ENCODE results near the gene ACTL7A. TPM values are rescaled to one million over a fixed set of nuclear protein-coding genes. Genes with fewer than 3 reads are reported as not detected.

ACTL7A gene
- total RNA-seq, 1 donor from 2014 or later = not detected

DNA sequence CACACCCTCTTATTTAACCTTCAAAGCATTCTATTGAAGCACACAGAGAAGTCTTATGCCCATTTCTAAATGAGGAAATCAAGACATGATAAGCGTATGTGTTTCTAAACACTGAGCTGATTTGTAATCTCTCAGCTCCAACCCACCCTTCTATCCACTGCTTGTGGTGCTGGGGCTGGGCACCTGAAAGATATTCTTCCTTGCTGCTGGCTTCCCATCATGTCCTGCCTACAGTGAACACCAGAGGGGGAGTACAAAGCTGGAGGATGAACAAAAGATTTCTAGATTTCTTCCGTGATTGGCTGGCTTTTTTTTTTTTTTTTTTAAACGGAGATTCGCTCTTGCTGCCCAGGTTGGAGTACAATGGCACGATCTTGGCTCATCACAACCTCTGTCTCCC lies 14.4 kb downstream of the ACTL7A start:
- no peak for DNase-seq (ENCODE audit: low spot score)
- Mint-ChIP-seq H3K4me1 (ENCODE audit: low read depth) (no peaks in the 10 kb centered on the region), H3K27me3 (ENCODE audit: low read depth) (no peaks in the 10 kb centered on the region), H3K4me3 (ENCODE audit: unreplicated experiment) (no peak overlapping the region), H3K36me3 (ENCODE audit: low read depth) (peaks cover 40% of the 10 kb centered on the region), H3K27ac (ENCODE audit: unreplicated experiment) (no peak overlapping the region), H3K9me3 (ENCODE audit: low read depth) (peaks cover 7% of the 10 kb centered on the region)
- TF ChIP-seq, protein P1, sequence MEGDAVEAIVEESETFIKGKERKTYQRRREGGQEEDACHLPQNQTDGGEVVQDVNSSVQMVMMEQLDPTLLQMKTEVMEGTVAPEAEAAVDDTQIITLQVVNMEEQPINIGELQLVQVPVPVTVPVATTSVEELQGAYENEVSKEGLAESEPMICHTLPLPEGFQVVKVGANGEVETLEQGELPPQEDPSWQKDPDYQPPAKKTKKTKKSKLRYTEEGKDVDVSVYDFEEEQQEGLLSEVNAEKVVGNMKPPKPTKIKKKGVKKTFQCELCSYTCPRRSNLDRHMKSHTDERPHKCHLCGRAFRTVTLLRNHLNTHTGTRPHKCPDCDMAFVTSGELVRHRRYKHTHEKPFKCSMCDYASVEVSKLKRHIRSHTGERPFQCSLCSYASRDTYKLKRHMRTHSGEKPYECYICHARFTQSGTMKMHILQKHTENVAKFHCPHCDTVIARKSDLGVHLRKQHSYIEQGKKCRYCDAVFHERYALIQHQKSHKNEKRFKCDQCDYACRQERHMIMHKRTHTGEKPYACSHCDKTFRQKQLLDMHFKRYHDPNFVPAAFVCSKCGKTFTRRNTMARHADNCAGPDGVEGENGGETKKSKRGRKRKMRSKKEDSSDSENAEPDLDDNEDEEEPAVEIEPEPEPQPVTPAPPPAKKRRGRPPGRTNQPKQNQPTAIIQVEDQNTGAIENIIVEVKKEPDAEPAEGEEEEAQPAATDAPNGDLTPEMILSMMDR (IDR thresholded peaks at IDR 0.05) = no peak

DNA sequence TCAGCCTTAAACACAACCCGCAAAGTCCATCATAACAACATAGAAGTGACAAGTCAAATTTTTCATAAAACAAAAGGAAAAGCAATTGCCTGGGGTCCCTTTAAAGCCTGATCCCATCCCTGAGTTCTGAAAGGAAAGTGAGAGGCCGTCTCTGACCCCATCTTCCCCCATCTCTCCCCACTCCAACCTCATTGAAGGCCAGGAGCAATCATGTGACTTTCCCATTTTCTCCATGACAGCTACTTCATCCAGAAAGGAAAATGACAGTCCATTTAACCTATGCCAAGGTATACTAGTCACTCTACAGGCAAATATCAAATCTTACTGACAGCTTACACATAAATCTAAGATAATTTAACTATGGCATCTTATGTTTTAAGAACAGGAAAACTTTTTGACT lies 15.5 kb downstream of the ACTL7A start:
- no peak overlapping the region for H3K4me3 Mint-ChIP-seq (ENCODE audit: unreplicated experiment)
- TF ChIP-seq, protein P1 (IDR thresholded peaks at IDR 0.05) = no peak
- no peaks in the 10 kb centered on the region for H3K27me3 Mint-ChIP-seq (ENCODE audit: low read depth)
- H3K4me1 Mint-ChIP-seq (ENCODE audit: low read depth) = no peaks in the 10 kb centered on the region
- no peak for DNase-seq (ENCODE audit: low spot score)
- H3K9me3 Mint-ChIP-seq (ENCODE audit: low read depth) = no peaks in the 10 kb centered on the region
- H3K36me3 Mint-ChIP-seq (ENCODE audit: low read depth) = peaks cover 39% of the 10 kb centered on the region
- H3K27ac Mint-ChIP-seq (ENCODE audit: unreplicated experiment) = no peak overlapping the region

DNA sequence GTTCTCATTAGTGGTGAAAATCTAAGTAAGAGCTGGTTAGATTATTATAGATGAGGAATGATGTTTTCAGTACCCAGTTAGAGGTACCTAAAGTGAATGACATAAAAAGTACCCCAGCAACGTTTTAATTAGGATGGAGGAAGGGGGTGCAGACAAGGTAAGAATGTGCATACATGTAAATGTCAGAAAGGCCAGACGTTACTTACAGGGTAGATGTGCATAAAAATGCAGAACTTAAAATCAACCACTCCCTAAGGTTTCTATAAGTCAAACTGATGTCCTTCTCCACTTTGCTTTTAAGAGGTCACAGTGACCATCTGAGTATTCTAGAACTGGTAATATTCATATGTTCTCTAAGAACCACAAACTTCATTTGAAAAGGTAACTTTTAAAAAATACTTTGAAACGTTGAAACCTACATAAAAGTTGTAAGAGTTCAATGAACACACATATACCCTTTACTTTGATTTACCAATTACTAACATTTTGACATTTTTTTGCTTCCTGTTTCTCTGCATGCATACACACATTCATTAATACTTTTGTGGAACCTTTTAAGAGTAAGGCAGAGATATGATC lies 18.8 kb downstream of the ACTL7A start:
- DNase-seq (ENCODE audit: low spot score) = no peak
- Mint-ChIP-seq H3K36me3 (ENCODE audit: low read depth) (peaks cover 40% of the 10 kb centered on the region), H3K9me3 (ENCODE audit: low read depth) (peaks cover 3% of the 10 kb centered on the region), H3K27me3 (ENCODE audit: low read depth) (no peaks in the 10 kb centered on the region), H3K4me3 (ENCODE audit: unreplicated experiment) (no peak overlapping the region), H3K4me1 (ENCODE audit: low read depth) (peaks cover 8% of the 10 kb centered on the region), H3K27ac (ENCODE audit: unreplicated experiment) (no peak overlapping the region)
- TF ChIP-seq, protein P1 (IDR thresholded peaks at IDR 0.05) = no peak

DNA sequence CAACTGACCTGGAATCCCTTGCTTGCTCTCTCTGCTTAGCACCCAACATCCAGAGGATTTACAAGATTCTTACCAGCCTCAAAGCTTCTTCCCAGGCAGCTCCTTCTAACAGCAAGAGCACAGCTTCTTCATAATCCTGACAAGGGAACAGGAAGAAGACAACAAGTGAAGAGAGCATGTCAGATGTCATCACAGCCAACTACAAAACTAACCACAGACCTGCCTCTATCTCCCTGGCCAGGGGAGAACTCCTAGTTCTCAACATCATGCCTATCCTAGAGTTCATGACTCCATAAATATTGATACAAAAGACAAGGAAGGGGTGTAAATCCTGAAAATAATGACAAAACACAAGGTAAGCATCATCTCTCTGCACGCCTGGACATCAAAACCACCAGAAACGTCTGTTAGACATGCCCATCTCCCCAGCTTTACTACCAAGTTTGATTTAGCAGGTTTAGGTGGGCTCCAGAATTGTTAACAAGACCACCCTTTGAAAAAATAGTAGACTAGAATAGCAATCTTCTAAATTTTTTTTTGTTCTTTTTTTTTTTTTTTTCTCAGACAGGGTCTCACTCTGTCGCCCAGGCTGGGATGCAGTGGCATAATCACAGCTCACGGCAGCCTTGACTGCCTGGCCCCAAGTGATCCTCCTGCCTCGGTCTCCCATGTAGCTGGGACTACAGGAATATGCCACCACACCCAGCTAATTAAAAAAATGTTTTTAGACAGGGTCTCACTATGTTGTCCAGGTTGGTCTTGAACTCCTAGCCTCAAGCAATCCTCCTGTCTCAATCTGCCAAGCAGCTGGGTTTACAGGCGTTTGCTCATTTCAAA lies 20.2 kb downstream of the ACTL7A start:
- no peak for DNase-seq (ENCODE audit: low spot score)
- TF ChIP-seq, protein P1 (IDR thresholded peaks at IDR 0.05) = no peak
- Mint-ChIP-seq H3K36me3 (ENCODE audit: low read depth) (peaks cover 39% of the 10 kb centered on the region), H3K9me3 (ENCODE audit: low read depth) (peaks cover 3% of the 10 kb centered on the region), H3K27me3 (ENCODE audit: low read depth) (no peaks in the 10 kb centered on the region), H3K27ac (ENCODE audit: unreplicated experiment) (no peak overlapping the region), H3K4me1 (ENCODE audit: low read depth) (peaks cover 15% of the 10 kb centered on the region), H3K4me3 (ENCODE audit: unreplicated experiment) (no peak overlapping the region)

DNA sequence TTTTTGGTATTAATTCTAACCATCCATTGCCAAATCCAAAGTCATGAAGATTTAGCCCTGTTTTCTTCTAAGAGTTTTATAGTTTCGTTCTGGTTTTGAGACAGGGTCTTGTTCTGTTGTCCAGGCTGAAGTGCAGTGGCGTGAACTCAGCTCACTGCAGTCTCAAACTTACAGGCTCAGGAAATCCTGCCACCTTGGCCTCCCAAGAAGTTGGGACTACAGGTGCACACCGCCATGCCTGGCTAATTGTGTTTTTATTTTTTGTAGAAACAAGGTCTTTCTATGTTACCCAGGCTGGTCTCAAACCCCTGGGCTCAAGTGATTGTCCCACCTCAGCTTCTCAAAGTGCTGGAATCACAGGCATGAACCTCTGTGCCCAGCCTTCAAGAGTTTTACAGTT lies 21.0 kb downstream of the ACTL7A start:
- DNase-seq (ENCODE audit: low spot score) = no peak
- H3K4me3 Mint-ChIP-seq (ENCODE audit: unreplicated experiment) = no peak overlapping the region
- TF ChIP-seq, protein P1 (IDR thresholded peaks at IDR 0.05) = no peak
- no peak overlapping the region for H3K27ac Mint-ChIP-seq (ENCODE audit: unreplicated experiment)
- peaks cover 34% of the 10 kb centered on the region for H3K36me3 Mint-ChIP-seq (ENCODE audit: low read depth)
- H3K27me3 Mint-ChIP-seq (ENCODE audit: low read depth) = no peaks in the 10 kb centered on the region
- peaks cover 3% of the 10 kb centered on the region for H3K9me3 Mint-ChIP-seq (ENCODE audit: low read depth)
- H3K4me1 Mint-ChIP-seq (ENCODE audit: low read depth) = peaks cover 15% of the 10 kb centered on the region
